ENCODE measurements around the gene TAS1R2. TPM values are rescaled to one million over a fixed set of nuclear protein-coding genes. Genes with fewer than 3 reads are reported as not detected.

The TAS1R2 gene
- polyA plus RNA-seq, 1 of the 3 experiments (the other 2 are of a cell fraction), result not detected

DNA sequence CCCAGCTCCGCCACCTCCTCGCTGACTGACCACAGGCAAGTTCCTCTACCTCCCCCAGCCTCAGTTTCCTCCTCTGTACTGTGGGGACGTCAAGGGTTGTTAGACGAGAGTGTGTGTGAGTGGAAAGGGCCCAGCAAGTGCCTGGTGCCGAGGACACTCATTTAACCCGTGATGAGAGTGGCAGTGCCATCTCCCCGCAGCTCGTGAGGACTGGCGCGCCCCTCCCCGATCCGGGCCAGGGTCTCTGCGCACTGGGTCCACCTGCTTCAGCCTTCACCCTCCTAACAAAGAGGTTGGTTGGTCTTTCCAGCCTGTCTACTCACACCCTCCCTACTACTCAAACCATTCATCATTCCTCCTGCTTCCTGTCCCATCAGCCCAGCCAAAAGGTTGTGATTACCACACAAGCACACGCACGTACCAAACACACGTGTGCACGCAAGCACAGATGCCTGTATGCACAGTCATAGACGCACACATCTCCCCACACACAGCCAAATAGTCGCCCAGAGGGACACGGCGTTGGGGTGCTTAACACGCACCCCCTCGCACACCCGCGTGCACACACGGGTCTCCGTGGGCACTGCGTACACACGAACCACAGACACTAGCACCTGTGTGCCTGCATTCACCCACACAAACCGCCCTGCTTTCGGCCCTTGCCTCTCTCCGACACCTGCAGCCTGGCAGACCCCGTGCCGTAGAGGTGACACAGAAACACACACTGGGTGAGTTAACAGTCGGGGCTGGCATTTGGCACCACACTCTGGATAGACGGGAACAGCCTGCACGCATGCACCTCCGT lies 39.3 kb downstream of the TAS1R2 start:
- WGBS (ENCODE audit: low lambda C conversion rate), result 69% methylated on average over 29 of the region's 38 CpGs
- no peak overlapping the region for H2AFZ ChIP-seq (ENCODE audit: low read depth)
- H3K4me2 ChIP-seq, result no peak overlapping the region
- no peak for DNase-seq
- no peaks in the 10 kb centered on the region for H3K9me2 ChIP-seq
- H3K4me1 ChIP-seq (ENCODE audit: control insufficient read depth in 1 of 2, insufficient read depth in 2 of 2, low read depth in 1 of 2, low read length in 1 of 2), result peaks cover 0 to 6% of the 10 kb centered on the region in 2 experiments; a peak in 1 of 4 replicates
- H3K79me2 ChIP-seq (ENCODE audit: insufficient read depth), result no peaks in the 10 kb centered on the region
- no peaks in the 10 kb centered on the region for H3K36me3 ChIP-seq (replicated peaks in 1 of 2; ENCODE audit: control insufficient read depth in 1 of 2, insufficient read depth in 2 of 2, low read length in 1 of 2)
- H4K20me1 ChIP-seq (ENCODE audit: insufficient read depth), result no peaks in the 10 kb centered on the region
- H3K27ac ChIP-seq (ENCODE audit: low read depth in 2 of 2, low read length in 1 of 2), result no peak overlapping the region
- H3K9me3 ChIP-seq, result no peaks in the 10 kb centered on the region
- no peak for TF ChIP-seq GATA2 (CRISPR knock-in tag; IDR thresholded peaks at IDR 0.05)
- no peak for TF ChIP-seq RXRA (IDR thresholded peaks at IDR 0.05; ENCODE audit: borderline replicate concordance, low read depth)
- no peak for TF ChIP-seq RCOR1 (IDR thresholded peaks at IDR 0.05; ENCODE audit: low read length)
- TF ChIP-seq, protein P1, sequence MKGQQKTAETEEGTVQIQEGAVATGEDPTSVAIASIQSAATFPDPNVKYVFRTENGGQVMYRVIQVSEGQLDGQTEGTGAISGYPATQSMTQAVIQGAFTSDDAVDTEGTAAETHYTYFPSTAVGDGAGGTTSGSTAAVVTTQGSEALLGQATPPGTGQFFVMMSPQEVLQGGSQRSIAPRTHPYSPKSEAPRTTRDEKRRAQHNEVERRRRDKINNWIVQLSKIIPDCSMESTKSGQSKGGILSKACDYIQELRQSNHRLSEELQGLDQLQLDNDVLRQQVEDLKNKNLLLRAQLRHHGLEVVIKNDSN (IDR thresholded peaks at IDR 0.05; ENCODE audit: borderline replicate concordance, low read depth), result no peak
- TF ChIP-seq MEF2A (IDR thresholded peaks at IDR 0.05; ENCODE audit: borderline replicate concordance, low read depth), result no peak
- no peak for TF ChIP-seq CTCF (IDR thresholded peaks at IDR 0.05)
- no peak for TF ChIP-seq ELF1 (IDR thresholded peaks at IDR 0.05)
- TF ChIP-seq SIN3A (IDR thresholded peaks at IDR 0.05; ENCODE audit: borderline replicate concordance, low read depth, low read length), result no peak
- TF ChIP-seq, protein P2, sequence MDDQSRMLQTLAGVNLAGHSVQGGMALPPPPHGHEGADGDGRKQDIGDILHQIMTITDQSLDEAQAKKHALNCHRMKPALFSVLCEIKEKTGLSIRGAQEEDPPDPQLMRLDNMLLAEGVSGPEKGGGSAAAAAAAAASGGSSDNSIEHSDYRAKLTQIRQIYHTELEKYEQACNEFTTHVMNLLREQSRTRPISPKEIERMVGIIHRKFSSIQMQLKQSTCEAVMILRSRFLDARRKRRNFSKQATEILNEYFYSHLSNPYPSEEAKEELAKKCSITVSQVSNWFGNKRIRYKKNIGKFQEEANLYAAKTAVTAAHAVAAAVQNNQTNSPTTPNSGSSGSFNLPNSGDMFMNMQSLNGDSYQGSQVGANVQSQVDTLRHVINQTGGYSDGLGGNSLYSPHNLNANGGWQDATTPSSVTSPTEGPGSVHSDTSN (IDR thresholded peaks at IDR 0.05), result no peak
- TF ChIP-seq RAD21 (IDR thresholded peaks at IDR 0.05; ENCODE audit: low read length), result no peak
- no peak for TF ChIP-seq JUND (IDR thresholded peaks at IDR 0.05)
- no peak for TF ChIP-seq POLR2AphosphoS5 (IDR thresholded peaks at IDR 0.05; ENCODE audit: low read depth, low read length)
- no peak overlapping the region for H3K4me3 ChIP-seq (ENCODE audit: low read depth in 2 of 2, low read length in 1 of 2)
- POLR2A ChIA-PET, result no interaction called here
- no peaks in the 10 kb centered on the region for H3F3A ChIP-seq (replicated peaks; ENCODE audit: insufficient read depth)
- CTCF ChIA-PET, result interaction anchor here (0.7 to 12.1 kb wide), 41 partner anchors 9 to 233 kb away, joined by 3 to 279 read pairs (median 4); no protein-coding TSS in a partner anchor
- no peak overlapping the region for H3K9ac ChIP-seq
- no peaks in the 10 kb centered on the region for H3K27me3 ChIP-seq (ENCODE audit: insufficient read depth)

GRCh38 chr1:18819203-18819602 lies 40.3 kb downstream of the TAS1R2 start:
- POLR2A ChIA-PET, result no interaction called here
- 73% methylated on average over 12 of the region's 12 CpGs for WGBS (ENCODE audit: low lambda C conversion rate)
- H3K27ac ChIP-seq (ENCODE audit: low read depth in 2 of 2, low read length in 1 of 2), result no peak overlapping the region
- no peaks in the 10 kb centered on the region for H3K36me3 ChIP-seq (replicated peaks in 1 of 2; ENCODE audit: control insufficient read depth in 1 of 2, insufficient read depth in 2 of 2, low read length in 1 of 2)
- no peaks in the 10 kb centered on the region for H3K9me3 ChIP-seq
- no peak overlapping the region for H3K4me3 ChIP-seq (ENCODE audit: low read depth in 2 of 2, low read length in 1 of 2)
- no peaks in the 10 kb centered on the region for H3K79me2 ChIP-seq (ENCODE audit: insufficient read depth)
- no peaks in the 10 kb centered on the region for H3K27me3 ChIP-seq (ENCODE audit: insufficient read depth)
- CTCF ChIA-PET, result interaction anchor here (0.6 to 12.1 kb wide), 18 partner anchors 9 to 225 kb away, joined by 3 to 279 read pairs (median 4); no protein-coding TSS in a partner anchor
- H3F3A ChIP-seq (replicated peaks; ENCODE audit: insufficient read depth), result no peaks in the 10 kb centered on the region
- no peak overlapping the region for H2AFZ ChIP-seq (ENCODE audit: low read depth)
- no peaks in the 10 kb centered on the region for H4K20me1 ChIP-seq (ENCODE audit: insufficient read depth)
- no peak overlapping the region for H3K9ac ChIP-seq
- TF ChIP-seq EZH2phosphoT487 (IDR thresholded peaks at IDR 0.05; ENCODE audit: borderline replicate concordance, low read depth) (no peak), ELF1 (IDR thresholded peaks at IDR 0.05) (no peak), YY1 (IDR thresholded peaks at IDR 0.05; ENCODE audit: low read depth) (no peak), MAX (IDR thresholded peaks at IDR 0.05; ENCODE audit: low read depth) (no peak), FOXJ3 (CRISPR knock-in tag; IDR thresholded peaks at IDR 0.05) (no peak), FOSL2 (IDR thresholded peaks at IDR 0.05; ENCODE audit: borderline replicate concordance, low read depth) (no peak)
- no peak overlapping the region for H3K4me2 ChIP-seq
- DNase-seq, result no peak
- peaks cover 0 to 6% of the 10 kb centered on the region in 2 experiments; a peak in 1 of 4 replicates for H3K4me1 ChIP-seq (ENCODE audit: control insufficient read depth in 1 of 2, insufficient read depth in 2 of 2, low read depth in 1 of 2, low read length in 1 of 2)
- H3K9me2 ChIP-seq, result no peaks in the 10 kb centered on the region
